ENCODE data around the gene CELF5. TPM values are rescaled to one million over a fixed set of nuclear protein-coding genes. Genes with fewer than 3 reads are reported as not detected.

Gene CELF5
- total RNA-seq, 4 donors from 2014 or later: not detected

- Histone ChIP-seq H3K36me3 (no peaks in the 10 kb centered on the region), H3K9me3 (no peaks in the 10 kb centered on the region), H3K4me1 (peaks cover 38 to 39% of the 10 kb centered on the region in 2 donors), H3K27me3 (no peaks in the 10 kb centered on the region), H3K4me3 (no peak overlapping the region), H3K27ac (peak overlapping the region; percentile 92 to 97 (median 95))
- ATAC-seq: peak; percentile 46 to 55
- DNase-seq: peak; percentile 52 to 78
- TF ChIP-seq POLR2A (IDR thresholded peaks at IDR 0.05): no peak
- TF ChIP-seq, protein P1, sequence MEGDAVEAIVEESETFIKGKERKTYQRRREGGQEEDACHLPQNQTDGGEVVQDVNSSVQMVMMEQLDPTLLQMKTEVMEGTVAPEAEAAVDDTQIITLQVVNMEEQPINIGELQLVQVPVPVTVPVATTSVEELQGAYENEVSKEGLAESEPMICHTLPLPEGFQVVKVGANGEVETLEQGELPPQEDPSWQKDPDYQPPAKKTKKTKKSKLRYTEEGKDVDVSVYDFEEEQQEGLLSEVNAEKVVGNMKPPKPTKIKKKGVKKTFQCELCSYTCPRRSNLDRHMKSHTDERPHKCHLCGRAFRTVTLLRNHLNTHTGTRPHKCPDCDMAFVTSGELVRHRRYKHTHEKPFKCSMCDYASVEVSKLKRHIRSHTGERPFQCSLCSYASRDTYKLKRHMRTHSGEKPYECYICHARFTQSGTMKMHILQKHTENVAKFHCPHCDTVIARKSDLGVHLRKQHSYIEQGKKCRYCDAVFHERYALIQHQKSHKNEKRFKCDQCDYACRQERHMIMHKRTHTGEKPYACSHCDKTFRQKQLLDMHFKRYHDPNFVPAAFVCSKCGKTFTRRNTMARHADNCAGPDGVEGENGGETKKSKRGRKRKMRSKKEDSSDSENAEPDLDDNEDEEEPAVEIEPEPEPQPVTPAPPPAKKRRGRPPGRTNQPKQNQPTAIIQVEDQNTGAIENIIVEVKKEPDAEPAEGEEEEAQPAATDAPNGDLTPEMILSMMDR (IDR thresholded peaks at IDR 0.05 in 4 of 5, conservative IDR thresholded peaks at IDR 0.05 in 1 of 5): no peak
- in situ Hi-C loops (cut with MboI; ENCODE audit: low sequenced_read_pairs in 4 of 4): loop anchor here in 1 of 4 donors (10.0 kb wide), 1 partner anchor 89 kb away; no protein-coding TSS in a partner anchor
- intact Hi-C loops (cut with DNase I; ENCODE audit: low total_unique reads): loop anchor here (2.0 kb wide), 2 partner anchors 23 to 93 kb away; no protein-coding TSS in a partner anchor
Observed at GRCh38 chr19:3335431-3336350, 111.2 kb downstream of the CELF5 start.

DNA sequence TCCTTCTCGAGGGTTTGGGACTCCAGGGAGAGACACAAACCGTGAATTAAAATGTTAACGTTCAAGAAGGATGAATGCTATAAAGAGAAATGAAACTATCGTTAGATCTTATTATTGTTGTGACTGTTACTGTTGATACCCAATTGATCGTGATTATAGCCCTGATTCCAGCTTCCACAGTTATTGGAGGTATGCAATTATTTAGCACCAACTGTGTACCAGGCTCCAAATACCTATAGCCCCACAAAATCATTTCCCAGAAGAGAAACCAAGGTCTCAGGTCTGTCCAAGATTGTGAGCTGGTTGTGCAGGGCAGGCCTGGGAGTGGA is 111.9 kb downstream of the CELF5 start:
- DNase-seq (no peak), ATAC-seq (no peak)
- peak overlapping the region in 1 of 4 donors; percentile 25 for H3K4me3 ChIP-seq
- intact Hi-C loops (cut with DNase I; ENCODE audit: low total_unique reads): loop anchor here (2.0 kb wide), 2 partner anchors 22 to 92 kb away; no protein-coding TSS in a partner anchor
- H3K4me1 ChIP-seq: peaks cover 38 to 39% of the 10 kb centered on the region in 2 donors
- H3K27ac ChIP-seq: peak overlapping the region; percentile 92 to 97 (median 95)
- H3K36me3 ChIP-seq: no peaks in the 10 kb centered on the region
- no peaks in the 10 kb centered on the region for H3K27me3 ChIP-seq
- in situ Hi-C loops (cut with MboI; ENCODE audit: low sequenced_read_pairs in 4 of 4): loop anchor here in 1 of 4 donors (10.0 kb wide), 1 partner anchor 88 kb away; no protein-coding TSS in a partner anchor
- TF ChIP-seq, protein P1 (IDR thresholded peaks at IDR 0.05 in 4 of 5, conservative IDR thresholded peaks at IDR 0.05 in 1 of 5): no peak
- TF ChIP-seq POLR2A (IDR thresholded peaks at IDR 0.05): no peak
- H3K9me3 ChIP-seq: no peaks in the 10 kb centered on the region

DNA sequence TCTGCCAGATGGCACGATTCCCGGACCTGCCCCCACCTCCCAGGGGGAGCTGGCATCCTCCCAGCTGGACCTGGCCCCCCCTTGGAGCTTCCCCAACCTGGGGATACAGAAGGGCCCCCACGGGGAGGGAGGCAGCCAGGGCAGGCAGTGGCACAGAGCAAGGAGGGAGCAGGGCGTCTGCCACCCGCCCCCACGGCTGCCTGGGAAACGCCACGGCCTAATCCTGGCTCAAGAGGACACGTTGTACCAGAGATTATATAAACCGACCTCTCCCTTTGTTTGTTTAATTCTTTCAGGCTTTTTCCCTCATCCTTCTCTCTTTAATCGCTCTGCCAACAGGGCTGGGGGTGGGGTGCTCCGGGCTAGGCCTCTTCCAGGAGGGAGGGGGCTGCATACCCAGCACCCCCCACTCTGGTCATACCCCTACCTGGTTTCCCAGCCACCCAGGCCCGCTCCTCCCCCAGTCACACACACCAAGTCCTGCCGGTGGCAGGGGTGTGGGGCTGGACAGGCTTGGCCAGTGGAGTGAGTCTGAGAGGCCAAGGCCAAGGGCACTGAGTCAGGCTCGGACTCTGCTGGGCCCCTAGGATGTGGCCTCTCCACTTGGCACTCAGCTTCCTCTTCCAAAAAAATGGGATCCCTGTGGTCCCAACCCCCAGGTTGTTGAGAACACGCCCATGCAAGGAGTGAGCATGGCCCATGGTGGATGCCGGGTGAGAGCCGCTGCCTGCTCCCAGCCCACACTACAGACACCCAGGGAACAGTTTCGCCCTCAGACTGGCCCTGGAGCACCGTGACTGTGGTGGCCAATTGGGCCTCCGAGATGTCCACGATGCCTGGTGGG is 112.4 kb downstream of the CELF5 start:
- peak; percentile 85 to 86 for ATAC-seq
- H3K27me3 ChIP-seq: no peaks in the 10 kb centered on the region
- intact Hi-C loops (cut with DNase I; ENCODE audit: low total_unique reads): loop anchor here (2.0 kb wide), 2 partner anchors 22 to 92 kb away; no protein-coding TSS in a partner anchor
- H3K36me3 ChIP-seq: no peaks in the 10 kb centered on the region
- TF ChIP-seq, protein P1 (IDR thresholded peaks at IDR 0.05 in 4 of 5, conservative IDR thresholded peaks at IDR 0.05 in 1 of 5): no peak
- peak; percentile 14 to 43 for TF ChIP-seq POLR2A (IDR thresholded peaks at IDR 0.05)
- H3K4me3 ChIP-seq: peak overlapping the region in 2 of 4 donors; percentile 1 to 25
- H3K27ac ChIP-seq: peak overlapping the region; percentile 92 to 97 (median 95)
- in situ Hi-C loops (cut with MboI; ENCODE audit: low sequenced_read_pairs in 4 of 4): loop anchor here in 1 of 4 donors (10.0 kb wide), 1 partner anchor 88 kb away; no protein-coding TSS in a partner anchor
- H3K4me1 ChIP-seq: peaks cover 38 to 39% of the 10 kb centered on the region in 2 donors
- DNase-seq: peak; percentile 84 to 94
- no peaks in the 10 kb centered on the region for H3K9me3 ChIP-seq

DNA sequence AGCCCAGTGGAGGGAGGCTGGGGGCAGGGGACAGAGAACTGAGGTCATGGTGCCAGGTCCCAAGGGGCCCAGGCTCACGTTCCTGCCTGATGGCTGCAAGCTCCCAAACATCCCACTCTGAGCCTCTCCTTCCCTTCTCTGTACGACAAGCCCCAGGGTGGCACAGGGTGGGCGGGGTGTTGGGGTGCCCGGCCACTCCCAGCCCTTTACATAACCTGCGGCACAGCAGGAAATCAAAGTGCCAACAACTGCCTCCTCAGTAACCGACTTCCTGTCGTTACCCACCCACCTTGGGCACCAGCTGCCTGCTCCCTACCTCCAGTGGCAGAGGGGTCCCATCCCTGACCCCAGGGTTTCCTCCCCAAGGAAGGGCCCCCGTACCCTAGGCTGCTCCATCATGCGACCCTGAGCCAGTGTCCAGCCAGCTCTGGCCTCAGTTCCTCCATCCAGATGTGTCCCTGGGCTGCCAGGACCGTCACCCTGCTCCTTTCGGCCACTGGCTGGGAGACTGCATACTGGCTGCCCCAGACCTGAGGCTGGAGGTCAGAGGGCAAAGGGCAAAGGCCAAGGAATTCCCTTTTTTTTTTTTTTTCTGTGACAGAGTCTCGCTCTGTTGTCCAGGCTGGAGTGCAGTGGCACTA is 114.2 kb downstream of the CELF5 start:
- intact Hi-C loops (cut with DNase I; ENCODE audit: low total_unique reads): no loop called here
- ATAC-seq (no peak), DNase-seq (no peak)
- Histone ChIP-seq H3K36me3 (no peaks in the 10 kb centered on the region), H3K27me3 (no peaks in the 10 kb centered on the region), H3K27ac (peak overlapping the region; percentile 58 to 97 (median 77)), H3K4me3 (no peak overlapping the region), H3K4me1 (peaks cover 44 to 45% of the 10 kb centered on the region in 2 donors), H3K9me3 (no peaks in the 10 kb centered on the region)
- in situ Hi-C loops (cut with MboI; ENCODE audit: low sequenced_read_pairs in 4 of 4): loop anchor here in 1 of 4 donors (10.0 kb wide), 1 partner anchor 86 kb away; no protein-coding TSS in a partner anchor
- TF ChIP-seq, protein P1 (IDR thresholded peaks at IDR 0.05 in 4 of 5, conservative IDR thresholded peaks at IDR 0.05 in 1 of 5): no peak
- no peak for TF ChIP-seq POLR2A (IDR thresholded peaks at IDR 0.05)

All from gastrocnemius medialis (tissue), 4 donors.